Measurements from ENCODE around the gene CABLES2.

The CABLES2 gene

DNA sequence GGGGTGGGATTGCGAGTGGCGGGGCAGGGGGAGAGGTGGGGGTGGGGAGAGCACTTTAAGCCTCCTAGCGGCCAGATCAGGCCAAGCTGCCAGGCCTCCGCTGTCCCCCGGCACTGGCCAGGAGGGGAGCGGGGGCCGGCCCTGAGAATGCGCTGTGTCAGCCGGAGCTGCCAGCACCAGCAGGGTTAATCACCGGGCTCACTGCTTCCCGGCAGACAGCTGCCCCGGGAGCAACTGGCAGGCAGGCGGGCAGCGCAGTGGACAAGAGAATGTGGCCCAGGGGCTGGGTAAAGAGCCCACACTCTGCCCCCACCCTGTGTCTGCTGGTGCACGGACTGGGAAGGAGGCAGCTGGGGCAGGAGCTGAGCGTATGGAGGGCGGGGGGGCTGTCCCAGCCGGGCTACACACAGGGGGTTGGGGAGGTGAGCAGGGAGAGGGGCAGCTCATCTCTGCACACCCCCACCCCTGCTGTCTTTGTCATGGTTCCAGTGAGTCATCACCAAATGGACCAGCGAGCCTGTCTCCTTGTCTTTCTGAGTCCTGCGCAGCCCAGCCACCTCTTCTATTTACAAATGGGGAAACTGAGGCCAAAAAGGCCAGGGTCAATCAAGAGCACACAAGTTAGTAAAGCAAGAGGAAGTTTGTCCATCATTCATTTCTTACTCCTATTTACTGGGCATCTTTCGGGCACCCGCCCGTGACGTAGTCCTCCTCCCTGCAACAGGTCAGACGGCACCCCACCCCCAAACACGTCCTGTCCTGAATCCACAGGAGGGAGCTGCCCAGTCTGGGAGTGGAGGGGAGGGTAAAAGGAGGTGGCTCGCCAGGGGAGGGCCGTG is 37.9 kb downstream of the CABLES2 start:
- no peak for DNase-seq

DNA sequence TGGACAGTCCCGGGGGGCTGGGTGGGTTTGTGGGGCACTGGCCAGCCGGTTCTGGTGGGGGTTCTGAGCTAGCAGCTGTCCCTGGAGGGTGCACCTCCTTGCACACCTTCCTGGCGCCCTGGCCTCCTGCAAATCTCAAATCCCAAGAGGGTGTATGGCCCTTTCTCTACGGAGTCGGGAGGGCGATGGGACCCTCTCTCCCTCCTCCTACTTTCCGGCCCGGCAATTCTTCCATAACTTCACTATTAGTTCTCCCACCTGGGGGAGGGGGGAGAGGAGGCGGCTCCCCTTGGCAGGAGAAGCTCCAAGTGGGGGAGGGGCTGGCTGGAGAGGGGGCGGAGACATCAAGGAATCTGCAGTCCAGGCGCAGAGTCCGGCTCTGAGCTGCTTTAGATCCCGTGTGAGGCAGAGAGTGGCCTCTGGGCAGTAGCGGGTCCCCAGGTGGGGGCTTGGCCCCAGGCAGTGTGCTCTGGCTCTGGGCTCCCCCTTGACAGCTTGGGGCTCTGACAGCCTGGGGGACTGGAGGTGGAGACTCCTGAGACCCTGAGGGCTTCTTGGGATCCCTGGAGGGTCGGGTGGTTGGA is 38.6 kb downstream of the CABLES2 start:
- no peak for DNase-seq

DNA sequence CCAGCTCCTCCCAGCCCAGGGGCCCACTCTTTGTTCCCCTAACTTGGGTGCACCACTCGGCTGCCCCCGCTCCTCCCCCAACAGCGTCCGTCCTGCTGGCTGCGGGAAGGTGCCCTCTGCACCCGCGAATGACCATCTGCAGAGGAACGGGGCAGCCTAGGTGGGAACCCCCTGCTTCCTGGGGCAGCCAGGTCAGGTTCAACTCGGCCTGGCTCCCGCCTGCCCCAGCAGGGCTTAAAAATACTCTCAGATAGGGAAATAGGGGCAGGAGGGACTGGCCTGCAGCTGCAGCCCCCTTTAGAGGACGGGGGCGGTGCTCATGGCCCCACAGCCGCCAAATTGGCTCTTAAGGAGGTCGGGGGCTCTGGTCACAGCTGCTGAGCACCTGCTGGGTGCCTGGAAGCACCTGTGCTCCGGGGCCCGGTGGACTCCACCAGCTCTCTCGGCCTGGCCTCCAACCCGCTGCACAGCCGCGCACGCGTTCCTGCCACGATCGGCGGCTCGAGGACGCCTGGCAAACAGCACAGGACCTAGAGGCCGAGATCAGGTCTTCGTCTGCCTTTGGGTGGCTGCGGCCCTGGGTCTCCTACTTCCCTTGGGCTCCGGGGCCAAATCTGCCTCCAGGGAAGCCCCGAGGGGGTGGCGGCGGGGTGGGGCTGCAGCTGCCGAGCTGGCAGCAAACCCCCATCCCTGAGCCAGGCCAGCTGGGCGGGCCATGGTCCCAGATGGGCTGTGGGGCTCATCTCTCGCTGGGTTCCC is 39.3 kb downstream of the CABLES2 start:
- no peak for DNase-seq

DNA sequence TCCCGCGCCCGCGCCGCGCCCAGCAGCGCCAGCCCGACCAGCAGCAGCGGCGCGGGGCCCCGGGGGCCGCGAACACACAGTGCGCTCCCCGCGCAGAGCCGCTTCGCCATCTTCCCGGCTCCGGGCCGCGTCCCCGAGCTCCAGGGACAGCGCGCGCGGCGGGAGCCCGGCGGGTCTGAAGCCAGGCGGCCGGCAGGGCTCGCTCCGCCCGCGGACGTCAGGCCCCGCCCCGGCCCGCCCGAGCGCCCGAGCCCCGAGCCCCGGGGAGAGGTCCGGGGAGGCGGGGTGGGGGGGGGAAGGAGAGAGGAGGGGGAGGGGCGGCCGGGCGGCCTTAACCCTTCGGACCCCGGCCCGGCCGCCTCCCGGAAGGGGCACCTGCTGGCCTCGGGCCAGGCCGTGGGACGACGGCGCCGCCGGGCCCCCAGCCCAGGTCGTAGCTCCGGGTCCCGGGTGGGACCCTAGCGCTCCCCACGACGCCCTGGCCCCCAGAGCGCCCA is 39.9 kb downstream of the CABLES2 start, which contains the start of gene LAMA5:
TSS of gene LAMA5 (minus strand) at position 177 of the 497 bp plus-strand sequence. CDS start at position 110, 67 bp downstream.
- no peak for DNase-seq

DNA sequence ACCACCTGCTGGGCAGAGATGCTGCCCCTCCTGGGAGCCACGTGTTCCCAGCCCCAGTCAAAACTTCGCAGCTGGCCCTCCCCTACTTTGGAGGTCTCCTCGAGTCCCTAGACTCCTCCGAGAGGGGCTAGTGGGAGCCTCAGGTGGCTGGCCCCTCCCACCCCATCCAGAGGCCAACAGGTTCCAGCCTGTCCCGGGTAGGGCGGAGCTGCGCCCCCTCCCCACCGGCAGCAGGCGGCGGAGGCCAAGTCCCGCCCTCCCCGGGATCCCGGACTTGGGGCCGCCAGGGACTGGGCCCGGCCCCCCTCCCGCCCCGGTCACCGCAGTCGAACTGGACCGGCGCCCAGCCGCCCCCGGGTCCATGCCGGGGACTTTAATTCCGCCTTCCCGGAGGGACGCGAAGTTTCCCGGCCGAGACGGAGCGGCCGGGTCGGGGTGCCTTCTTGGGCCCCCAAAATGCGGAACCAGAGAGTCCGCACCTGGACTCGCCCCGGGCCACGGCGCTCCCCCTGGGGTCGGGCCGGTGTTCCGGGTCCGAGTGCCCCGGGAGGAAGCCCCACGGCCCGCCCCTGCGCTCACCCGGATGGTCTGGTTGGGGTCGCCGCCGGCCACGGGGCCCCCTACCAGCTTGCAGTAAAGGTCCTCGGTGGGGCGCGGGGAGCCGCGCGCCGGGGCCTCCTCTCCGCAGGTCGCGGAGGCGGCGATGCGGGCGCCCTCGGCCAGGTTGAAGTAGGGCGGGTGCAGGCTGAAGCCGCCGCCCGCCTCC is 40.5 kb downstream of the CABLES2 start:
- no peak for DNase-seq

DNA sequence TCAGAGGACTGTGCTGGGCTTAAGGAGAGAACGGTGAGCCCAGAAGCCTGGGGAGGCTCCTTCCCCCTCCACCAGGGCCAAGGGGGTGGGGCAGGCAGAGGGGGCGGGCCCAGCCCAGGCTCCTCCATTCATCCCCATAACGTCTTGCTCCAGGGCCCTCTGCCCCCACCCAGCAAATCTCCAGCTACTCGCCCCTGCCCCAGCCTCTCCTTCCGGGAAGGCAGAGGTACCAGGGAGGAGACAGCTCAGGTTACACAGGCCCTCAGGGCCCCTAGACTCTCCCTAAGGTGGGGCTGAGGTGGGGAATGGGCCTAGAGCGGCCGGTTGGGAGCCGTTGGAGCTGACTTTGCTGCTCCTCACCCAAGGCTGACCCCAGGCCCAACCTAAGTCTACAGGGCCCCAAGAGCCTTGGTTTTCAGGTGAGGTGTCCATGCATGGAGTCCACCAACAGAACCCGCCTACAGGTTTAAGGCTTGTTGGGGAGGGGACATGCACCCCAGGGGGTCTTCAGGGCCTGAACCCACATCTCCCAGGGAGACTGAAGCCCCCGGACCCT is 41.2 kb downstream of the CABLES2 start:
- DNase-seq, result no peak

DNA sequence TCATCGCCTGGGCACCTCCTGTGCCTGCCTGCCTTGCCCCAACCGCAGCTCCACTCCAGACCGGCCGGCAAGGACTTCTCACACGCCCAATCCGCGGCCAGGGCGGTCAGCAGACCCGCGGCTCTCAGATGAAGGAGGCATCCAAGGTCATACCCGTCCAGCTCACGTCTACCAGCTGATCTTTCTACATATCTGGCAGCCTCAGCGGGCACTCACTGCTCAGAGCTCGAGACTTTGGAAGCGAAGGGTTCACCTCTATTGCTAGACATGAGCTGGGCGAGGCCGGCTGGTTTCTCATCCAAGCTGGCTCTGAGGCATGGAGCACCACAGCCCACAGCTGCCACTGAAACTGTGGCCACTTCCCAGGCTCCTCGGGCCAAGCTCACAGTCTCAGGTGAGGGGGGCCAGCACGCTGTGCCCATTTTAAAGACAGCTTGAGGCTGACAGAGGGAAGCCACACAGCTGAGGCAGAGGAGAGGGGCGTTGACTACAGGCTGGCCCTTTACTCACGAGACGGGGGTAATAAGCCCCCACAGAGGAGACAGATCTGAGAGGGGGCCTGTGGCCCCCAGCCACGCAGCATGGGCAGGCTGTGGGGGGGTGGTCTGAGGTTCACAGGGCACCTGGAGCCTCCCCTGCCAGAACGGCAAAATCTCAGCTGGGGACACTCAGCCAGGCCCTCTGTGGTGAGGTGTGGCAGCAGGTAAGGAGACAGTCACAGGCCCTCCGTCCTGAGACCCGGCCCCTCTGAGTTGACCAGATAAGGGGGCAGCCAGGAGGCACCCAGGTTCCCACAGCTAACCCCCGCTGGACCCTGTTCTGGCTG is 42.0 kb downstream of the CABLES2 start:
- DNase-seq, result no peak

DNA sequence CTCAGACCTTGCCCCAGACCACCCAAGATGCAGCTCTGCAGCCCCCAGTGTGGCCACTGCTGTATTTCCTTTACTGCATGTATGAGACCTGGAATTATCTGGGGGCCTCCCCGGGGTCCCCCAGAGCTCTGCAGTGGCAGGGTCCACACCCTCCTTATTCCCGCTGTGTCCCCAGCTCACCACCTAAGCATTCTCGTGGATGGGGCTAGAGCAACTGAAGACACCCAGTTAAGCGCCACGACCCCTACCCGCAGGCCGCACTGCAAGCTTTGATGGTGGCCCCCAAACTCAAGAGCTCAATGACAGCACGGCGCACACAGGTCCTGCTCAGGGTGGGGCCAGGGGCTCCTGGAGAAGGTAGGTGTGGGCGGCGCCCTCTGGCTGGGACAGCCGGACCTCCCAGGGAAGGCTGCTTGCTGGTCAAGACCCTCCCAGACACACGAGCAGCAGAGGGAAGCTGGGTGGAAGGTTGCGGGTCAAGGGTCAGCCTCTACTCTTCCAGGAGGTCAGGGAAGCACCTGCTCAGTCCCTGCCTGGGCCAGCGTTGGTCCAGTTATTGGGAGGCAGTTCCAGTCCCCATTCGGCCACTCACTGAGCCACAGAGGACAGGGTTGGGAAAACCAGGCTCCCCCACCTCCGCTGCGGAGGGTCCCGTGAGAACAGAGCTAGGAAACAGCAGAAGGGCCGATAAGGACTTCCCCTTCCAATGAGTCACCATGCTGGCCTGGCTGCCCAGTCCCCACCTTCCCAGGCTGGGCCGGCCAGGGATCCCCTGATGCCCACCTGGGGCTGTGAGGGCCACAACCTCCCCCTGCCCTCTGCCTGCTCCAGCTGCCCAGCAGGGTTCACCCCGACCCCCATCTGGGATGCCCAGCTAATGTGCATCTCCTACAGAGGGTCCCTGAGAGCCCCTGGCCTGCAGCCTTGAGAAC is 42.9 kb downstream of the CABLES2 start:
- no peak for DNase-seq

DNA sequence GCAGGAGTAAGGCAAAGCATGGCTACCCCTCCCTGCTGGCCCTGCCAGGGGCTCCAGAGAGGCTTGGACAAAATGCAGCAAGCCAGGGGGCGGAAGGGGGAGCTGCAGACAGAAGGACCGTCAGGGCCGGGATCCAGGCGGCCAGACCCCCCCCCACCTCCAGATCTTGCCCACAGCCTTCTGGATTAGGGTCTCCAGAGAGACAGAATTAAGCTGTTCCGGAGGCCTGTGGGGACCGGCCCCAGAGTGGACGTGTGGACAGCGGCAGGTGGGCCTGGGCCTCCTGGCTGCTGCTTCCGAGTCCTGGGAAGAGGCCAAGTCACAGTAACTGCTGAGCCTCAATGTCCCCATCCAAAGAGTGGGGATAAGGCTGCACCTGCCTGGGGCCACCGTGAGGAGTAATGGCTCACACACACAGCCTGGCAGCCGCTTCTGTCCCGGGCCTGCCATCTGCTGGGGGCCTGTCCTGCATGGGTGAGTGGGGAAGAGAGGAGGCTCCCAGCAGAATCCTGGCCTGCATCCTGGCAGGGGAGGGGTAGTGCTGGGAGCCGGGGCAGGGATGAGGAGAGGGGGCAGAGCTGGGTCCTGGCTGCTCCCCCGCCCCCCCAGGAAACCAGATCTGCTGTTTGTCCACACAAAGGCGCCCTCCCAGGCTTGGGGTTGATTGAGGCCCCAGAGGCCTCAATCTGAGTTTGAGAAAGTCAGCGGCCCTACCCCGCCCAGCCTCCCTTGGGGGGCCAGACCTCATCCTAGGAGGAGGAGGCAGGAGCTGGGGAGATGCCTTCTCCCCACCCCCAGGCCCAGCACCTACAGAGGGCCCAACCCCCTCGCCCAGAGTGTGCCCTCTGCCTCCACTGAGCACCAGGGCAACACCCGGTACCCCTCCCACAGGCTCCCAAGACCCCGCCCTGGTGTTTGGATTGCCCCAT is 43.8 kb downstream of the CABLES2 start:
- no peak for DNase-seq

DNA sequence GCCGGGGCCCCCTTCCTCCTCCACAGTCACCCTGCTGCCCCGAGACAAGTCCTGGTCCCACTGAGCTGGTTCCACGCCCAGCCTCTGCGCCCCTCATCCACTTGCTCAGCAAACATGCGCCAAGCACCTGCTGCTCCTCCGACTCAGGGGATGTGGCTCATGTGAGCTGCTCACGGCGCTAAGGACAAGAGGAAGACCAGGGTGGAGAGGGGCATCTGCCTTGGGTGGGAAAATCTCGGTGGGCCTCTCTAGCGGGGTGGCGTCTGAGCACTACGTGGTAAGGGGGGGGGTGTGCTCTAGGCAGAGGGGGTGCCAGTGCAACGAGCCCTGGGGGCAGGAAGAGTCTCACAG is 44.5 kb downstream of the CABLES2 start:
- no peak for DNase-seq

DNA sequence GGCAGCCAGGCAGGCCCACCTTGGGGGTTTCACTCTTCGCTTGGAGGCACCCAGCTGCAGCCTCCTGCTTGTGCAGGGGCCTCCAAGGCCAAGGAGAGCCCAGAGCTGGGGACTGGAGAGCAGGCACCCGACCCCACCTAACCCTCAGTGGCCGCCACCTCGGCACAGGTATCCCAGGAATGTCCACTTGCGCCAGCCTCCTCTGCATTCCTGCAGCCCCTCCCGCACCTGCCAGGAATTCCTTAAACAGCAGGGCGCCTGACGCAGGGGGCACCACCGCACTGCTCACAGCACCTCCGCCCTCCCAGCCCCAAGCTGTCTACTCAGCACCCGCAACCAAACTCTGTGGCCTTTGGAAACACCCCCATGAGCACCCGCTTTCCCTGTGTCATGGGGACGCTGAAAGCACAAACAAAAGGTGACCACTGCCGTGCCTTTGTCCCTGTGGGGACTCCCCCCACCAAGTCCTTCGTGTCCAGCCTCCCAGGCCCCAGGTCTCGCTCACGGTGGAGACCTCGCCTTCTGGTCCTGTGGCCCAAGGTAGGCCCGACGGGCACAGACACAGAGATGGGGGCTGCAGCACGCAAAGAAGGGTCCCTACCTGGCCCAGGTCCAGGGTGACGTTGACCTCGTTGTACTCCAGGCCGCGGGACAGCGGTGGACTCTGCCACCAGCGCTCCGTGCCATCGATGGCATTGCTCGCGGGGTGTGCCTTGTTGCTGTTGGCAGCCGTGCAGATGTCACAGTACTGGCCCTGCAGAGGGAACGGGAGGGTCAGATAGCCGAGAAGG is 45.1 kb downstream of the CABLES2 start:
- no peak for DNase-seq

DNA sequence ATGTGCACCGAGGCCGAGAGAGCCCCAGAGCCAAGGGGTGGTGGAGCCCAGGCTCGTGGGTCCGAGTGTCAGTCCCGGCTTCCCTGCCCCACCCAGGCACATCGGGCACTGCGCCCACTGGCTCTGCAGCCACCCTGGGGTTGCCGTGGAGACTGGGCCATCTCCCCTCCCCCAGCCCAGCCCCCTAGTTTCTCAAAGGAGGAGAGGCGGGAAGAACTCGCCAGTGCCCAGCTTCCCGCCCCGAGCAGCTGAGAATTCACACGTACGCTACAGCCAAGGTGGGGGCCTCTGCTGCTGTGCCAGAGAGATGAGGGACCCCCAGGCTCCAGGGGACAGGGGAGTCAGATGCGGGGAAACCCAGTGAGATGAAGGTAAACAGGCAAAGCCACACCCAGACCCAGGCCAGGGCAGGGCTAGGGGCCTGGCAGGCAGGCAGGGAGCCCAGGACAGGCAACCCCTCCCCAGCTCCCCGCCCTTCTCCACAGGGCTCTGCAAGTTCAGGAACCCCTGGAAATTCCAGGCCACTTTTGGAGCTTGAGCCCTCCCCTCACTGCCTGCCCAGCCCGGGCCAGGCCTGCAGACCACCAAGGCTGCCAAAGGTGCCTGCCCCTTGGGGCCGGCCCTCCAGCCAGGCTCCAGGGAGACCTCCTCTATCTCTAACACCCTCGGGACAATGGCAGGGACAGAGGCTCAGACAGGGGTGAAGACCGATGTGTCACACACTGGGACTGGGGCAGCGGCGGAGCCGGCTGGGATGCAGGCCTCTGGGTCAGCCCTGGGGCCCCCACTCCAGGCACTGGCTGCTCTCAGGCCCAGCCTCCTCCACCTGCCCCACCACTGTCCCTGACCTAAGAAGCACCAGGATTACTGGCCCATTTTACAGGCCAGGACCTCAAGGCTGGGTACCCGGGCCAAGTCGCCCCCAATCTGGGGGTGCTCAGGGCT is 46.0 kb downstream of the CABLES2 start:
- no peak for DNase-seq

DNA sequence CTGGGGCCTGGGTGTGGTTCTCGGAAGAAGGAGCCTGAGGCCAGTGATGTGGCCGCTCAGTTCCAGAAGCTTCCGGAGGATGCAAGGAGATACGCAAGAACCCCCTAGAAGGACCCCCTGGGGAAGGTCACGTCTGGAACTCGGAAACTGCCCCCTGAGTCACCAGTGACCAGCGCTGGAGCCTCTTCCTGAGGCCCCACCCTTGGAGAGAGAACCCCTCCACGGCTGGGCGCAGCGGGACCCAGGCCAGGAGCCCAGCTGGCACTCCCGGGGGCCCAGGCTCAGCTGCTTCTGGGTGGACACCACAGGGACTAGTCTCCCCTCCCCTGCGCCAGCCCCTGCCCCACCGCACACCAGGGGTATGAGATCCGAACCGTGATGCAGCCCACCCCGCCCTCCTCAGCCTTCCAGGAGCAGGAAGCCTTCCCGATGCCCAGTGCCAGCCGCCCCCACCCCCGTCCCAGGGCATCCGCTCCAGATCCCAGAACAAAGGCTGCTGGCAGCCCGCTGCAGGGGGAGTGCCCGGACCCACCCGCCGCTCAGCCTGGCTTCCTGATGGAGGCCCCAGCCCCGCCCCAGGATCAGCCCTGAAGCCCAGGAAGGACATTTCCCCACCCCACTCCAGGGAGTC is 47.5 kb downstream of the CABLES2 start:
- DNase-seq, result no peak

DNA sequence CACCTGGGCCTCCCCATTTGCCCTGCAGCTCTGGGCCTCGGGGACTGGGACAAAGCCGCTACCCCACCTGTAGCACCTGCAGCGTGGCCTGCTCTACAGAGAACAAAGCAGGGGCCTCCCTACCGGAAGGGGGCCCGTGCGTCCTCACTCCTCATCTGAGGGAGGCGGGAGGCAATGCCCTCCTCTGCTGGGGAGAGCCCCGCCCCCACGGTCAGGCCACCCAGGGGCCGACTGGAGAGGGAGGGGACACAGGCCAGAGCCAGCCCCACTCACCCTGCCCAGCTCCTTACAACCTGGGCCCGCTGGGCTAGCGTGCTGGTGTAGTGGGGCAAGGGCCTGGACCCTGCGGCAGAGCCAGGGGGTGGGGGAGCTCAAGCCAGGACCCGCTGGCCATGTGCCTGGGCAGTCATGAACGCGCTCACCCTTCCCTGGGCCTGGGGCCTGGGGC is 48.0 kb downstream of the CABLES2 start:
- peak; percentile 21 for DNase-seq

DNA sequence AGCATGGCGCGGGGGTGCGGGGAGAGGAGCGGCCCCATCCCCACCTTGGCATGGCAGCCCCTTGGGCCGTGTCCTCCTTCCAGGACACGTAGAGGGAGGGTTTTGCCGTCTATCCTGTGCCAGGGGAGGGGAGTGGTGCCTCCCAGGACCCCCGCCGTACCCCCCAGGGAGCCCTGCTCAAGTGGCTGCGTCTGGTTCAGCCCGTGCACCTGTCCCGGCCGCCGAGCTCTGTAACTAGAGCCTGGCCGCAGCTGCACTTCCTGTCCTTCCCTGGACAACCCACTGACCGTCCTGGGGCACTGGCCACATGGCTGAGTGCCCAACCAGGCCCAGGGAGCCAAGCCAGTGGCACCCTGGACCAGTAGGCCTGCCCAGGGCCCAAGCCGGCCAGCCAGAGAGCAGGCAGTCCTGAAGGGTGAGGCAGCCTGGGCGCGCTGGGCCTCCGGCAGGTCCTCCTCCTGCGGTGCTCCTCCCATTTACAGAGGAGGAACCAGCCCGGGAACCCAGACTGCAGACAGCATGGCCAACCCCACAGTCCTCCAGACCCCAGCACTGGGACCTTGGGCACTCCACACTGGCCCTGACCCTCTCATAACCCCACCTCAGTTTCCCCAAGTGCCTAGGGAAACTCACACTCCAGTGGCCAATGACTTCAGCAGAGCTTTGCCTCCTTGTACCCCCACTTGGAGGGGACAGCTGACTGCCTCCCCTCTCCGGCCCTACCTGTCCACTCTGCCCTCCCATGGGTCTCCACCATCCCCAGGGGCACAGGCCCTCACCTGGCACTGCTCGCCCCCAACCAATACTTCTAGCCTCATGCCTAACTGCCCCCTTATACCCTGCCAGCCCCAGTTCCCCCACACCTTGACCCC is 48.7 kb downstream of the CABLES2 start:
- no peak for DNase-seq

DNA sequence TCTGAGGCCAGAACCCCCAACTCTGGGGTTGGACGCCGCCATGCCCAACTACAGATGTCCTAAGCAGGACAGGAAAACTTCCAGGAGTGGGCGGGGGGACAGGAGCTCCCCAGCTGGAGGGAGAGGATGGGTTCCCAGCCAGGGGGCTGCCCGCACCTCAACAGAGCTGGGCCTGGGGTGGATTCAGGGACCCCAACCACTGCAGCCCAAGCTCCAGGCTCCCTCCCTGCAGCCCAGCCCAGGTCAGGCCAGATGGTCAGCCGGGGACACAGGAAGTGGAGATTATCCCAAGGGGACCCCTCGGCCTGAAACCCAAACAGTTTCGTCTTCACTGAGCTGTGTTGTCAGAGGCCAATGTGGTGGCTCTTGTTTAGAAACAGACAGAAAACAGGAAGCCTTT is 49.4 kb downstream of the CABLES2 start:
- DNase-seq, result no peak
